Caco-2 (cell line): ENCODE measurements around the gene SLC46A1. TPM values are rescaled to one million over a fixed set of nuclear protein-coding genes. Genes with fewer than 3 reads are reported as not detected.

Source experiments
- BruUV-seq: library from RNA; stranded (reverse); fragments of 400-500 nt; replicated peaks from 2 replicates; lab custom pipeline; 2021; lab: Mats Ljungman, UMichigan
- CTCF ChIA-PET: fragments of 300-600 bp; sonication (Branson Sonifier 250); formaldehyde crosslinking; loops from one replicate; lab custom pipeline; 2022; ENCODE audit warnings: antibody characterized with exemption; lab: Charles Lee
- POLR2A ChIA-PET: fragments of 300-600 bp; sonication (Branson Sonifier 250); formaldehyde crosslinking; loops from one replicate; lab custom pipeline; 2022; ENCODE audit warnings: antibody characterized with exemption; lab: Charles Lee
- DNase-seq, 2 experiments: peaks; one replicate each; pipeline versions ENCODE4 v3.0.0 to v3.0.0-alpha.2; 2020 to 2022
- H3K27me3 ChIP-seq: replicated peaks from 2 replicates; pipeline ENCODE4 v1.6.0; 2011; ENCODE audit warnings: low read length; ENCODE audit not compliant: control insufficient read depth, insufficient read depth
- H3K36me3 ChIP-seq: 2 replicates; pipeline ENCODE4 v1.5.1; 2011; ENCODE audit warnings: low read length; ENCODE audit not compliant: control insufficient read depth, insufficient read depth
- H3K4me1 ChIP-seq: fragments of 250-450 bp; sonication (Bioruptor Pico); 2 replicates; pipeline ENCODE4 v1.5.1; 2020; ENCODE audit warnings: mild to moderate bottlenecking
- H3K4me3 ChIP-seq: 2 replicates; pipeline ENCODE4 v1.5.1; 2011; ENCODE audit warnings: low read depth, mild to moderate bottlenecking, control low read depth, low read length
- H3K9me3 ChIP-seq: fragments of 250-450 bp; sonication (Bioruptor Pico); 2 replicates; pipeline ENCODE4 v1.5.1; 2020; ENCODE audit warnings: mild to moderate bottlenecking, moderate library complexity
- H3K27ac Mint-ChIP-seq: one replicate; pipeline ENCODE4 v1.8.0; 2022; ENCODE audit warnings: mixed read lengths; ENCODE audit not compliant: unreplicated experiment
- H3K27me3 Mint-ChIP-seq: one replicate; pipeline ENCODE4 v1.8.0; 2022; ENCODE audit warnings: mixed read lengths; ENCODE audit not compliant: insufficient read depth, unreplicated experiment
- H3K36me3 Mint-ChIP-seq: one replicate; pipeline ENCODE4 v1.8.0; 2022; ENCODE audit warnings: mild to moderate bottlenecking, mixed read lengths; ENCODE audit not compliant: insufficient read depth, unreplicated experiment
- H3K4me1 Mint-ChIP-seq: one replicate; pipeline ENCODE4 v1.8.0; 2022; ENCODE audit warnings: low read depth, mixed read lengths; ENCODE audit not compliant: unreplicated experiment
- H3K4me3 Mint-ChIP-seq: one replicate; pipeline ENCODE4 v1.8.0; 2022; ENCODE audit warnings: mild to moderate bottlenecking, moderate library complexity, mixed read lengths; ENCODE audit not compliant: unreplicated experiment
- H3K9me3 Mint-ChIP-seq: one replicate; pipeline ENCODE4 v1.8.0; 2022; ENCODE audit warnings: mixed read lengths; ENCODE audit not compliant: unreplicated experiment
- intact Hi-C: fragments of 100-400 bp; cut with micrococcal nuclease; formaldehyde crosslinking; loops from one replicate; pipeline ENCODE4 v1.10.0; 2022; ENCODE audit not compliant: unreplicated experiment
- total RNA-seq: library from RNA; stranded (reverse); gene quantifications from 2 replicates; pipeline ENCODE4 v1.2.3, GENCODE V29; 2022
- TF ChIP-seq, protein P1 (sequence below), 2 experiments: fragments of 200-600 bp in 1 of 2; IDR thresholded peaks; 1 replicate in 1 of 2; 2 replicates in 1 of 2; pipeline versions ENCODE4 v1.5.1 to v1.8.0; 2011 to 2022; ENCODE audit warnings: antibody characterized with exemption in 1 of 2, control low read depth in 1 of 2, inconsistent platforms in 1 of 2, low read depth in 1 of 2, low read length in 1 of 2, mild to moderate bottlenecking in 1 of 2, moderate library complexity in 1 of 2; ENCODE audit not compliant: insufficient read depth in 1 of 2, severe bottlenecking in 1 of 2, unreplicated experiment in 1 of 2

Gene SLC46A1
- total RNA-seq, 1 experiment from 2014 or later, result 114 TPM

DNA sequence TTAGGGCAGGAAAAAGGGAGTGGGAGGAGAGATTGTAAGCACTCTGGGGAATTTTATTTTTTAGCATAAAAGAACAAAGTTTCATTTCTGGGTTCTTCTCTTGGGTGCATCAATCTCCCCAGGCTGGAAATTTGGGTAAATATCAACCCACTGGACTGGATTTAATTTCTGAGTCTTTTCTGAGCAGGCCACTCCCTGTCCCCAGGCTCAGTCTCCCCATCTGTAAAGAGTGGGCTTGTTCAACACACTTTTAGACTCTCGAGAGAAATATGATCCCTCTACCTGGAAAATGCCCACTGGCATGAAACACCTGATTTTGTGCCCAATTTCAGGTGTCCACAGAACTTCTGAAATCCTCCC lies 35.3 kb downstream of the SLC46A1 start:
- POLR2A ChIA-PET, result interaction anchor here (1.0 to 4.7 kb wide), 14 partner anchors 10 to 105 kb away, joined by 3 to 87 read pairs (median 5); partner anchors contain the start of genes IFT20, POLDIP2 and TNFAIP1
- DNase-seq, result no peak
- TF ChIP-seq, protein P1, sequence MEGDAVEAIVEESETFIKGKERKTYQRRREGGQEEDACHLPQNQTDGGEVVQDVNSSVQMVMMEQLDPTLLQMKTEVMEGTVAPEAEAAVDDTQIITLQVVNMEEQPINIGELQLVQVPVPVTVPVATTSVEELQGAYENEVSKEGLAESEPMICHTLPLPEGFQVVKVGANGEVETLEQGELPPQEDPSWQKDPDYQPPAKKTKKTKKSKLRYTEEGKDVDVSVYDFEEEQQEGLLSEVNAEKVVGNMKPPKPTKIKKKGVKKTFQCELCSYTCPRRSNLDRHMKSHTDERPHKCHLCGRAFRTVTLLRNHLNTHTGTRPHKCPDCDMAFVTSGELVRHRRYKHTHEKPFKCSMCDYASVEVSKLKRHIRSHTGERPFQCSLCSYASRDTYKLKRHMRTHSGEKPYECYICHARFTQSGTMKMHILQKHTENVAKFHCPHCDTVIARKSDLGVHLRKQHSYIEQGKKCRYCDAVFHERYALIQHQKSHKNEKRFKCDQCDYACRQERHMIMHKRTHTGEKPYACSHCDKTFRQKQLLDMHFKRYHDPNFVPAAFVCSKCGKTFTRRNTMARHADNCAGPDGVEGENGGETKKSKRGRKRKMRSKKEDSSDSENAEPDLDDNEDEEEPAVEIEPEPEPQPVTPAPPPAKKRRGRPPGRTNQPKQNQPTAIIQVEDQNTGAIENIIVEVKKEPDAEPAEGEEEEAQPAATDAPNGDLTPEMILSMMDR (IDR thresholded peaks at IDR 0.05; ENCODE audit: insufficient read depth in 1 of 2, low read depth in 1 of 2, low read length in 1 of 2, severe bottlenecking in 1 of 2, unreplicated experiment in 1 of 2), result no peak
- intact Hi-C loops, result loop anchor here (1.0 kb wide), 2 partner anchors 10 to 34 kb away; no protein-coding TSS in a partner anchor
- Mint-ChIP-seq H3K36me3 (peaks cover 54% of the 10 kb centered on the region), H3K4me1 (peaks cover 54% of the 10 kb centered on the region), H3K27ac (peak overlapping the region; percentile 88), H3K27me3 (no peaks in the 10 kb centered on the region), H3K9me3 (no peaks in the 10 kb centered on the region), H3K4me3 (peak overlapping the region; percentile 75)
- CTCF ChIA-PET, result interaction anchor here (0.6 to 6.0 kb wide), 21 partner anchors 9 to 137 kb away, joined by 3 to 45 read pairs (median 5); partner anchors contain the start of genes IFT20, POLDIP2, SLC46A1 and TNFAIP1
- Histone ChIP-seq H3K4me1 (peaks cover 46% of the 10 kb centered on the region), H3K4me3 (peak overlapping the region; percentile 40), H3K36me3 (peaks cover 14% of the 10 kb centered on the region), H3K9me3 (no peaks in the 10 kb centered on the region), H3K27me3 (no peaks in the 10 kb centered on the region)
- BruUV-seq, result TSS peak; percentile 53

DNA sequence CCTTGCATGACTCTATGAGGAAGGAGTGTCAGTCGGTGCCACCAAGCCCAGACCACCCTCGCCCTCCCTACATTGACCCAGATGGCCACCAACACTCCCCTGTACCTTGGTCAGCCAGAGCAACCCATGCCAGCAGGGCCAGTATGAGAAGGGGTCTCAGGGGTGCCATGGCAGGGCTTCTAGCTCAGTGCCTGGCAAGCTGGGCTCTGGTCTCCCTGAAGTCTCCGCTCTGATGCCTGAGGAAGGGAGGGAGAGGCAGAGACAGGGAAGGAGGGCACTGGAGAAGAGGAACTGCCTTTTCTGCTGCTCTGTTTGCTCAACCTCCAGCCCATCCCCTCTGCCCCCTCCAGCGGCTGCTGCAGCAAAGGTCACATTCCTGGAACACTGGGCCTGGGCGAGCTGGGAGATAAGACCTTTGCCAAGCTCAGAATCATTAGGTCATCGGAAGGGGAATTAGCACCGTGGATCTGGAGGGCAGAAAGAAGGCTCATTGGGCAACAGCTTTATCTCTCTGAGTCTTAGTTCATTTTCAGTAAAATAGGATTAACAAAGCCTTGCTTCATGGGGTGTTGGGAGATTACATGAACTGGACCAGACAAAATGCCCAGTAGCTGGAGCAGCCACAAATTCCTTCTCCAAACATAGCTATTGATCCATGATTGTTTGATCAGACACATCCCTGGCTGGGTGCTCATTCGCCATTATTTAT lies 35.8 kb downstream of the SLC46A1 start, which contains the start of gene VTN:
Gene VTN, minus strand, starts transcription at position 273 of the 709 bp plus-strand sequence. Its CDS starts 104 bp downstream, at position 169.
- ChIA-PET POLR2A (interaction anchor here (0.5 to 4.7 kb wide), 18 partner anchors 9 to 329 kb away, joined by 3 to 87 read pairs (median 5); partner anchors contain the start of genes IFT20, POLDIP2 and TNFAIP1), CTCF (interaction anchor here (0.6 to 6.0 kb wide), 28 partner anchors 9 to 329 kb away, joined by 3 to 45 read pairs (median 5); partner anchors contain the start of genes IFT20, PIGS, POLDIP2 and SLC46A1)
- Mint-ChIP-seq H3K9me3 (no peaks in the 10 kb centered on the region), H3K27ac (peak within 1 kb of the TSS; percentile 88), H3K4me1 (peaks cover 54% of the 10 kb centered on the region), H3K36me3 (peaks cover 54% of the 10 kb centered on the region), H3K4me3 (peak within 1 kb of the TSS; percentile 75), H3K27me3 (no peaks in the 10 kb centered on the region)
- TF ChIP-seq, protein P1 (IDR thresholded peaks at IDR 0.05; ENCODE audit: insufficient read depth in 1 of 2, low read depth in 1 of 2, low read length in 1 of 2, severe bottlenecking in 1 of 2, unreplicated experiment in 1 of 2), result peak in 1 of 2 experiments; percentile 67
- intact Hi-C loops, result loop anchor here (1.0 kb wide), 1 partner anchor 34 kb away; no protein-coding TSS in a partner anchor
- H3K4me1 ChIP-seq, result peaks cover 46% of the 10 kb centered on the region
- H3K4me3 ChIP-seq, result peak within 1 kb of the TSS; percentile 46
- no TSS peak for BruUV-seq
- DNase-seq, result peak; percentile 100
- peaks cover 14% of the 10 kb centered on the region for H3K36me3 ChIP-seq
- H3K27me3 ChIP-seq, result no peaks in the 10 kb centered on the region
- H3K9me3 ChIP-seq, result no peaks in the 10 kb centered on the region

DNA sequence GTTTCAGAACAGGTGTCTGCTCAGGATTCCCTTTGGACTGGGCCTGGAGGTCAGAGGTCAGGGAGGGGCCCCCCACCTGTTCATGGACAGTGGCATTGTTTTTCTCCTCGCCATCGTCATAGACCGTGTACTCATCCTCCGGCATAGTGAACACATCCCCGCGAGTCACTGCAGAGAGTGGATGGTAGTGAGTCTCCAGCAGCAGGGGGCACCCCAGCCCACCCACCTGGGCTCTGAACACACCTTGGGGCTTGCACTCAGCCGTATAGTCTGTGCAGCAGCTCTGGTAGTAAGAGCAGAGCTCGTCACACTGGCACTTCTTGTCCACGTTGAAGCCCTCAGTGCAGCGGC lies 36.4 kb downstream of the SLC46A1 start:
- Histone ChIP-seq H3K9me3 (no peaks in the 10 kb centered on the region), H3K4me1 (peaks cover 46% of the 10 kb centered on the region), H3K27me3 (no peaks in the 10 kb centered on the region), H3K36me3 (peaks cover 14% of the 10 kb centered on the region), H3K4me3 (peak overlapping the region; percentile 46)
- peaks cover 54% of the 10 kb centered on the region for H3K4me1 Mint-ChIP-seq
- peak overlapping the region; percentile 88 for H3K27ac Mint-ChIP-seq
- ChIA-PET CTCF (interaction anchor here (0.6 to 6.0 kb wide), 26 partner anchors 8 to 329 kb away, joined by 3 to 45 read pairs (median 5); partner anchors contain the start of genes IFT20, PIGS, POLDIP2 and SLC46A1), POLR2A (interaction anchor here (0.5 to 4.7 kb wide), 17 partner anchors 8 to 329 kb away, joined by 3 to 87 read pairs (median 5); partner anchors contain the start of genes IFT20, POLDIP2 and TNFAIP1)
- peak overlapping the region; percentile 75 for H3K4me3 Mint-ChIP-seq
- intact Hi-C loops, result loop anchor here (1.0 to 10.0 kb wide), 4 partner anchors 33 to 175 kb away; partner anchors contain the start of gene SLC46A1
- BruUV-seq, result TSS peak; percentile 66
- TF ChIP-seq, protein P1 (IDR thresholded peaks at IDR 0.05; ENCODE audit: insufficient read depth in 1 of 2, low read depth in 1 of 2, low read length in 1 of 2, severe bottlenecking in 1 of 2, unreplicated experiment in 1 of 2), result peak; percentile 52 to 75
- peaks cover 54% of the 10 kb centered on the region for H3K36me3 Mint-ChIP-seq
- DNase-seq, result peak; percentile 81 to 85
- no peaks in the 10 kb centered on the region for H3K27me3 Mint-ChIP-seq
- no peaks in the 10 kb centered on the region for H3K9me3 Mint-ChIP-seq
